DND-41 (cell line): Measurements from ENCODE around the gene PRSS16.

Source experiments
- CTCF ChIP-seq: IDR thresholded peaks from 2 replicates; pipeline ENCODE4 v1.5.1; 2012; ENCODE audit warnings: borderline replicate concordance, low read length, moderate library complexity, mild to moderate bottlenecking; ENCODE audit not compliant: poor library complexity, severe bottlenecking; ENCODE audit errors: extremely low read depth
- EZH2 ChIP-seq: IDR thresholded peaks from 3 replicates; pipeline ENCODE4 v1.6.1; 2012; ENCODE audit warnings: borderline replicate concordance, low read depth, mild to moderate bottlenecking, moderate library complexity, low read length, inconsistent platforms; ENCODE audit not compliant: severe bottlenecking

DNA sequence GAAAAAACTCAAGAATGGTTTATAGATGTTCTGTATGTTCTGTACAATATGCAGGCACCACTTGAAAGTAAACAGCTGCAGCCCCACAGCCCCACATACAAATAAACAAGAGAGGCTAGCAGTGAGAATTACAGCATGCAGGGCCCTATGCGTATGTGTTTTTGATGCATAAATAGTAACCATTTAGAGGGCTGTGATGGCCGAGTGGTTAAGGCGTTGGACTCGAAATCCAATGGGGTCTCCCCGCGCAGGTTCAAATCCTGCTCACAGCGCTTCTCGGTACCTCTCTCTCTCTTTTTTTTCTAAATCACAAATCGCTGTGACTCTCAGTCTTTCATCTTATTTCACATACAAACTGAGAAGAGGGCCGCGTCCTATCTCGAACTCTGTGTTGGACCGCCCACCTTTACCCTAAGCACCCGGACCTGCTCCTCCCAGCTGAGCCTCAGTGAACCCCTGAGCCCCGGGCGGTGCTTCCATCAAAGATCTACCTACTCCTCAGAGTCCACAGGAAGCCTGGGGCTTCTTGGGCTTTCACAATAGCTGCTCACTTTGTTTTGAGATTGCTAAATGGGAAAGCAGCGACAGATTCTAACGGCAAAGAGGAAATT, 37.7 kb upstream of the PRSS16 start:
- TF ChIP-seq EZH2 (no peak), CTCF (no peak)
